ENCODE data around the gene SSBP3.
"Not testable (repeated sequence)": the region's sequence is repeated elsewhere in the genome, so short reads cannot be mapped to it uniquely, and the experiment has no call there.

Gene SSBP3

GRCh38 chr1:54391450-54392209 is 14.6 kb downstream of the SSBP3 start:
- DNase-seq = no peak

GRCh38 chr1:54390655-54391054 is 15.5 kb downstream of the SSBP3 start:
- DNase-seq = no peak

GRCh38 chr1:54389608-54390007 is 16.6 kb downstream of the SSBP3 start:
- DNase-seq = not testable (repeated sequence)

GRCh38 chr1:54387419-54387818 is 18.8 kb downstream of the SSBP3 start:
- no peak for DNase-seq

- DNase-seq = no peak
These were observed 20.5 kb downstream of the SSBP3 start for GRCh38 chr1:54385727-54386022.

- no peak for DNase-seq
These were observed 21.1 kb downstream of the SSBP3 start for GRCh38 chr1:54384918-54385726.

GRCh38 chr1:54384471-54384870 is 21.7 kb downstream of the SSBP3 start:
- no peak for DNase-seq

GRCh38 chr1:54381524-54381923 is 24.7 kb downstream of the SSBP3 start:
- DNase-seq = no peak

- DNase-seq = no peak
These were observed 25.8 kb downstream of the SSBP3 start for GRCh38 chr1:54380290-54380882.

- DNase-seq = no peak
These were observed 26.5 kb downstream of the SSBP3 start for GRCh38 chr1:54379555-54380289.

GRCh38 chr1:54378874-54379554 is 27.2 kb downstream of the SSBP3 start:
- no peak for DNase-seq

GRCh38 chr1:54378157-54378873 is 27.9 kb downstream of the SSBP3 start:
- DNase-seq = no peak

GRCh38 chr1:54377040-54377691 is 29.0 kb downstream of the SSBP3 start:
- no peak for DNase-seq

GRCh38 chr1:54376430-54377039 is 29.7 kb downstream of the SSBP3 start:
- DNase-seq = no peak

GRCh38 chr1:54375712-54376429 is 30.3 kb downstream of the SSBP3 start:
- no peak for DNase-seq

GRCh38 chr1:54375298-54375697 is 30.9 kb downstream of the SSBP3 start:
- DNase-seq = no peak

GRCh38 chr1:54374766-54375165 is 31.4 kb downstream of the SSBP3 start:
- no peak for DNase-seq

- no peak for DNase-seq
These were observed 33.2 kb downstream of the SSBP3 start for GRCh38 chr1:54372978-54373377.

GRCh38 chr1:54371942-54372275 is 34.3 kb downstream of the SSBP3 start:
- no peak for DNase-seq

Data from AML-193 (cell line).